GM18868 (cell line): ENCODE measurements around the gene CHD3.
A peak's percentile ranks its signal among the peaks of the same experiment; 100 is the strongest.
"Not testable (repeated sequence)": the region's sequence is repeated elsewhere in the genome, so short reads cannot be mapped to it uniquely, and the experiment has no call there.

Experiments
- ATAC-seq: cut with Tn5 transposase; IDR thresholded peaks from one replicate; pipeline ENCODE4 v1.9.1; 2021; ENCODE audit warnings: mild to moderate bottlenecking, moderate library complexity; ENCODE audit not compliant: unreplicated experiment

CHD3 gene

DNA sequence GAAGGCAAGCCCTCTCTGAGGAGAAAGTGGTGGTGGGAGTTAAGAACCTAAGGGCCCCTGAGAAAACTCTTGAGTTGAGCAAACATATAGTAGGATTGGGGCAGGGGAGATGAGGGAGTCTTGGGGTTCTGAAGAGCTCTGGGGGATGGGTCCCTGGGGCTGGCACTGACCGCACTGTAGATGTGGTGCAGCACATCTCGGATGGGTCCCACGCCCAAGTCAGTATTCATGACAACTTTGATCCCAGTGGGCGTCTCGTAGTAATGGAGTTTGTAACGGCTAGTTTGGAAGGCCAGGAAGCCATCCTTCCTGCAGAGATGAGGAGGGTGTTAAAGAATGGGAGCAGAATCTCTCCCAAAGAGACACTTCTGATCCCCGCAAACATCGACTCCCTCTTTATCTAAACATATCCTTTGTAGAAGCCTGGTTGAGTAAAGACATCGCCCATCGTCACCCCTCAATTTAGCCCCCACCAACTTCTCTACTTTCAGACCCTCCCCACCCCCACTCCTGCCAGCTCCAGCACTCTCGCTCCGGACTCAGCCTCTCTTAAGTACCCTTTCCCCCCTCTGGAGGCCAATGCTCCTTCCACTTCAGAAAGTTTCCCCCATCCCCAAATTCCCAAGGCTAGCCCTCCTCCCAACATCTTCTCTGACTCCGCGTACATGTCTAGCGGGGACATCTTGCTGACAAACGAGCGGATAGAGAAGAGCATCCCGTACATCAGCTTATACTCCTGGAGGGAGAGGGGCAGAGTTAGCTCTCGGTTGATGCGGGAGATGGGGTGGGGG, 42.4 kb downstream of the CHD3 start:
- no peak for ATAC-seq

DNA sequence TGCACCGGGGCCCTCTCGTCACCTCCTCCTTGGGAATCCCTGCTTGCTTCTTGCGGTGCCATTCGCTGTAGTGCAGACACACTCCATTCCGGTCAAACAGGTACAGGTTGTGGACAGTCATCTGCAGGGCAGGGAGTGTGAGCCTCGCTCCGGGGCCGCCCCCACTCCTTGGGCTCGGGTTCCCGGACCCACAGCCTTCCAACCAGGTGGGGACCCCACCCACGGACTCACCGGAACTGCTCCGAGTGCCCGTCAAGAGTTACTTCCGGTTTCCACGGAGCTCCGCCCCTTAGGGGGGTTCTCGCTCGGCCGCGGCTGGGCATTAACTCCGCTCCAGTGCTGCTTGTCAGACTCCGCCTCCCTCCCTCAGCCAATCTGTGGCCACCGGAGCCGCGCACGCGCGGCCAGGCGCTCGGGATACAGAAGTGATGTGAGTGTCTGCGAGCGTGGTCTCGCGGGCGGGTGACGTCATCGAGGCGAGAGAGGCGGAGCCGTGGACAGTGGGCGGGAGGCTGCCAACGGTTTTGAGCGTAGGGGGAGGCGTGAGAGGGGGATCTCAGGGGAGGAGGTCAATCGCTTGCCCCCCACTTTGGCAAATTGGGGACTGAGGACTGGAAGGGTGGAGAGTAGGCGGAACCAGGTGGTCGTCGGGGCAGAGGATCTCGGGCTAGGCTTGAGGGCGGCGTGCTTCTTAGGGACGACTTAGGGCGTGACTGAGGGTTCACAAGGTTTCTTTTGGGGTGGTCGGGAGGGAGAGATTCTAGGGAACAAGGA, 43.3 kb downstream of the CHD3 start, which contains the start of the genes CNTROB and TRAPPC1:
Gene CNTROB (plus strand): TSS at position 498 of the 774 bp plus-strand sequence. CDS start 874 bp downstream, outside the sequence.
Gene TRAPPC1 (minus strand): TSS at position 238 of the 774 bp plus-strand sequence. CDS start 117 bp downstream, at position 121.
- ATAC-seq, result peak; percentile 94

DNA sequence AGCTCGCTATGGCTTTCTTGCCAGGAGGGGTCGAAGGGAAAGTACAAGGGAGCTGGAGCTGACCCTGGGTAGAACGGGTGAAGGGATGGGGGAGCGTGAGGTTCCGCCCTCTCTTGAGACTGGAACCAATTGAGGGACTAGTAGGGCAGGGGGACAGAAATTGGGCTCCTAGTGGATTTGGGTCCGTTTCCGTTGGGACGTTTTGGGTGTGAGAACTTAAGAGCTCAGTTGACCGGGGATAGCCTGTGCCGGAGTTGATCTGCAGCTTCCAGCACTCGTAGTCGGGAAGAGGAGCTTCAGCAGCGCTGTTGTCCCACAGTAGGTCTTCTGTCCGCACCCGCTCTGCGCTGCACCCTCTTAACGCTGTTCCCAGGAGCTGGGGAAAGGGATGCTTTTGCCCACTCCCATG, 43.9 kb downstream of the CHD3 start:
- ATAC-seq, result peak; percentile 14

DNA sequence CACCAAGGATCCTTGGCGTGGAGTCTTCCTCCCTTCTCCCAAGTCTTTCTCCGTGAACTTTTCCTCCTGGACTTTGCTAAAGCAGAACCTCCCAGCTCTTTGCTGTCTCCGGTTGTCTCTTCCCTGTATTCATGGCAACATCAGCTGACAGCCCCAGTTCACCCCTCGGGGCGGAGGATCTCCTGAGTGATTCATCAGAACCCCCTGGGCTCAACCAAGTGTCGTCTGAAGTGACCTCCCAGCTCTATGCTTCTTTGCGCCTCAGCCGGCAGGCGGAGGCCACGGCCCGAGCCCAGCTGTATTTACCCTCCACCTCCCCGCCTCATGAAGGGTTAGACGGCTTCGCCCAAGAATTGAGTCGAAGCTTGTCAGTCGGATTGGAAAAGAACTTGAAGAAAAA, 44.4 kb downstream of the CHD3 start:
- ATAC-seq, result no peak

DNA sequence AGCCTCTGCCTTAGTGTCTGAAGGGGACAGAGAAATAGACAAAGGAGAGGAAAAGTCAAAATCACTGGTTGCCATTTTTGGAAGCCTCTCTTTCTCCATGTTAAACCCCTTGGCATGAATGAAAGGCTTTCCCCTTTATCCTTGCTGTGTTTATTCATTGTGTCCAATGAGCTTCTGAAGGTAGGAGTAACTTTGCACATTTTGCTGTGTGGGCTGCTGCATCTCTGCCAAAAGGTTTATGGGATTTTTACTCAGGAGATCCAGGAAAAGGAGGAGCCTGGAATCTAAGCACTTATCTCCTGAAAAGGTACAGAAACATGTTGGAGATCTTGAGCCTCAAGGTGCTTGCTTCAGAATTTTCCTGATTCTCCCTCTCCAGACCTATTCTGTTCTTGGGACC, 47.3 kb downstream of the CHD3 start:
- ATAC-seq, result no peak

DNA sequence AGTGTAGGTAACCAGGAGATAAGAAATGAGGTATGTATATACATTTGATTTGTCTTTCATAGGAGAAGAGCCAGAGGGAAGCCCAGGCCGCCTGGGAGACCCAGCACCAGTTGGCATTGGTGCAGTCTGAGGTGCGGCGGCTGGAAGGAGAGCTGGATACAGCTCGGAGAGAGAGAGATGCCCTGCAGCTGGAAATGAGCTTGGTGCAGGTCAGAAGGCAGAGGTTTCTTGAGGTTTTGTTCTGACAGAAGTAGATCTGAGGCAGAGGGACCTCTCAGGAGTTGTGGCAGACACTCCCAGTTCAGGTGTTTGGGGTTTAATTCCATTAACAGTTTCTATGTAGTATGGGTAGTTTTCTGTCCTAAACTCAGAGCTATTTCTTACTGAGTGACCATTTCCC, 51.4 kb downstream of the CHD3 start:
- ATAC-seq, result no peak

DNA sequence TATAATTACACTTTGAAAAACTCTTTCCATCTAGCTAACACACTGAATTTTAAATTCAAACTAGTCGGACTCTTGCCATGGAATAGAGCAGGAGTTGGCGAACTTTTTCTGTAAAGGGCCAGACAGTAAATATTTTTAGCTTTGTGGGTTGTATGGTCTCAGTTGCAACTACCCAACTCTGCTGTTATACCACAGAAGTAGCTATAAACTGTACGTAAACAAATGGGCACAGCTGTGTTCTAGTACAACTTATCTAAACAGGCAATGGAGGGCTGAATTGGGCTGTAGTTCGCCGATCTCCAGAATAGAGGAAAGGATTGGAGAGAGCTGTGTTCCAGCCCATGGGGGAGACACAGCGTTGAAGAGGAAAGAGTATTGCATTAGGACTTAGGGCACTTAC, 52.2 kb downstream of the CHD3 start:
- ATAC-seq, result no peak

DNA sequence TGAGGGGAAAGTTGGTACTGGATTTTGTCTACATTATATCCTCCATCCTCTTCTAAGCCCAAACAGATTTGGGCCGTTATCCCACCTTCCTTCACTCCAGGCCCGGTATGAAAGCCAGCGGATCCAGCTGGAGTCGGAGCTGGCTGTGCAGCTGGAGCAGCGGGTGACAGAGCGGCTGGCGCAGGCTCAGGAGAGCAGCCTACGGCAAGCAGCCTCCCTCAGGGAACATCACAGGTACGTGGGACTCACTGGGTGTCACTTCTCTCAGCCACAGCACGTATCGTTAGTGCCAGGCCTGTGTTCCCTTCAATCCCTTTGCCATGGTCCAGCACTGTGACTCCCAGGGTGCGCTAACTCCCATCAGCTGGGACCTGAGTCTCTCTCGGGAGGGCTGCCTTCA, 54.7 kb downstream of the CHD3 start:
- ATAC-seq, result no peak

DNA sequence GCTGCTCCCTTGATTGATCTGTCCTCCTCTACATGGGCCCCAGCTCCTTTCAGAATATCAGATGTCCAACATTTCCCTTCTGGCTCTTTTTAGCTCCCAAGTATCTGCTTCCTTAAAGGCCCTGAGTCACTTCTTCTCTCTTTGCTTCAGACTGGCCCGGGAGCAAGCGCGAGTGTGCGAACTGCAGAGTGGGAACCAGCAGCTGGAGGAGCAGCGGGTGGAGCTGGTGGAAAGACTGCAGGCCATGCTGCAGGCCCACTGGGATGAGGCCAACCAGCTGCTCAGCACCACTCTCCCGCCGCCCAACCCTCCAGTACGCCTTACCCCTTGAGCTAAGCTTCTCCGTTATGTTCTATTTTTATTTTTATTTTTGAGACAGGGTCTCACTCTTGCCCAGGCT, 55.7 kb downstream of the CHD3 start:
- no peak for ATAC-seq

DNA sequence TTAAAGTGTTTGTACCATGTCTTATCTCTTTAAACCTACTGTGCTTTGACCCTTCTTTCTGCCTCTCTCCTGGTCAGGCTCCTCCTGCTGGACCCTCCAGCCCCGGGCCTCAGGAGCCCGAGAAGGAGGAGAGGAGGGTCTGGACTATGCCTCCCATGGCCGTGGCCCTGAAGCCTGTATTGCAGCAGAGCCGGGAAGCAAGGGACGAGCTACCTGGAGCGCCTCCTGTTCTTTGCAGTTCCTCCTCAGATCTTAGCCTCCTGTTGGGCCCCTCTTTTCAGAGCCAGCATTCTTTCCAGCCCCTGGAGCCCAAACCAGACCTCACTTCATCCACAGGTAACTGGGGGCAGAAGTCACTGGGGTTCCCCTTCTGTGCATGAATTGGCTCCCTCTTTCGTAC, 57.1 kb downstream of the CHD3 start:
- ATAC-seq, result no peak

DNA sequence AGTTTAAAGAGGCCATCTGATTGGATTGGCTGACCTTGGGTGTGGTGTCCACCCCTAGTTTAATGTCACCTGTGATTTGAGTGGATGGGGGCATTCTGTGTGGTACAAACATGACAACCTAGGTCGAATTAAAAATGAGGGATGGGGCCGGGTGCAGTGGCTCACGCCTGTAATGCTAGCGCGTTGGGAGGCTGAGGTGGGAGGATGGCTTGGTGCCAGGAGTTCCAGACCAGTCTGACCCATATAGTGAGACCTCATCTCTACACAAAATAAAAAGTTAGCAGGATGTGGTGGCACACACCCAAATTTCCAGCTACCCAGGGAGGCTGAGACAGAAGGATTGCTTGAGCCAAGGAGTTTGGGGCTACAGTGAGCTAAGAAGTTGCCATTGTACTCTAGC, 57.9 kb downstream of the CHD3 start:
- ATAC-seq, result no peak

DNA sequence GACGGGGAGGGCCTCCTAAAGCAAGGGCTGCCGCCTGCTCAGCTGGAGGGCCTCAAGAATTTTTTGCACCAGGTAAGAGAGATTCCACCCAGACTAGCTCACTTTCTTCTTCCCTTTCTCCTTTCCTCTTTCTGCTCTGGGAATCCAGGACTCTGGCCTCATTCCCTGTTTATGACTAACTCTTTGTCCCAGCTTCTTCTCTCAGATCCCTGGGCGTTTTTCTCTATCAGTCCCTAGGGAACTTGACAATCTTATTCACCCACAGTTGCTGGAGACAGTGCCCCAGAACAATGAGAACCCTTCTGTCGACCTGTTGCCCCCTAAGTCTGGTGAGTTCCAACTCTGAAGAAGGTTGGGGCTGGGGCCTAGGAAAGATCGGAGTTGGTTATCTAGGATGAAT, 59.1 kb downstream of the CHD3 start:
- no peak for ATAC-seq

DNA sequence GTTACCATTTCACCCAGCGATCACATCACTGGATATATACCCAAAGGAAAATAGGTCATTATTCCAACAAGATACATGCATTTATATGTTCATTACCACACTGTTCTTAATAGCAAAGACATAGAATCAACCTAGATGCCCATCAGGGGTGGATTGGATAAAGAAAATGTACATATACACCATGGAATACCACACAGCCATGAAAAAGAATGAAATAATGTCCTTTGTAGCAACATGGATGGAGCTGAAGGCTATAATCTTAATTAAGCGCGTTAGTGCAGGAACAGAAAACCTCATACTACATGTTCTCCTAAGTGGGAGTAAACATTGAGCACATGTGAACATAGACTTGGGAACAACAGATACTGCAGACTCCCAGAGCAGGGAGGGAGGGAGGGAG, 62.0 kb downstream of the CHD3 start:
- no peak for ATAC-seq

DNA sequence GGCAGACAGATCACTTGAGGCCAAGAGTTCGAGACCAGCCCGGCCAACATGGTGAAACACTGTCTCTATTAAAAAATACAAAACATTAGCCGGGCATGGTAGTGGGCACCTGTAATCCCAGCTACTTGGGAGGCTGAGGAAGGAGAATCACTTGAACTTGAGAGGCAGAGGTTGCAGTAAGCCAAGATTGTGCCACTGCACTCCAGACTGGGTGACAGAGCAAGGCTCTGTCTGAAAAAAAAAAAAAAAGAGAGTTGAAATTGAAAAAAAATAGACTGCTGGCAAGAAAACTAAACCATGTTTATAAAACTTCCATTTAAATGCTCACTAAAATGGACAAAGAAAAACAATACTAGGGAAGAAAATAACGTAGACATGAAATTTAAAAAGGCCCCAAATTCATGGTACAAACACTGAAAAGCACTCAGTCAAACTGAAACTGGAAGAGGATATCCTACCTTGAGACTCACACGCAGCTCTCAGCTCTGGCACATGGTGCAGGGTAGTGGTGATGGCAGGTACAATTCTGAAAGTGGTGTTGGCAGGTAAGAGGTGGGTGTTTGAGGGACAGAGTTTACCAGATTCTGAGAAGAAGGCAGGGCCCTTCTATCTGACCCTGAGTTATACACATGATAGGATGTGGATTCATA, 62.7 kb downstream of the CHD3 start:
- peak; percentile 74 for ATAC-seq

DNA sequence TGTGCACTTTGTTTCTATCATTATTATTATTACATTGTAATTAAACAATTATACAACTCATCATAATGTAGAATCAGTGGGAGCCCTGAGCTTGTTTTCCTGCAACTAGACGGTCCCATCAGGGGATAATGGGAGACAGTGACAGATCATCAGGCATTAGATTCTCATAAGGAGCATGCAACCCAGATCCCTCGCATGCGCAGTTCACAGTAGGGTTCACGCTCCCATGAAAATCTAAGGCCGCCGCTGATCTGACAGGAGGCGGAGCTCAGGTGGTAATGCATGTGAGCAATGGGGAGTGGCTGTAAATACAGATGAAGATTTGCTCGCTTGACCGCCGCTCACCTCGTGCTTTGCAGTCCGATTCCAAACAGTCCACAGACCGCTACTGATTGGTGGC, 64.7 kb downstream of the CHD3 start:
- ATAC-seq, result not testable (repeated sequence)

DNA sequence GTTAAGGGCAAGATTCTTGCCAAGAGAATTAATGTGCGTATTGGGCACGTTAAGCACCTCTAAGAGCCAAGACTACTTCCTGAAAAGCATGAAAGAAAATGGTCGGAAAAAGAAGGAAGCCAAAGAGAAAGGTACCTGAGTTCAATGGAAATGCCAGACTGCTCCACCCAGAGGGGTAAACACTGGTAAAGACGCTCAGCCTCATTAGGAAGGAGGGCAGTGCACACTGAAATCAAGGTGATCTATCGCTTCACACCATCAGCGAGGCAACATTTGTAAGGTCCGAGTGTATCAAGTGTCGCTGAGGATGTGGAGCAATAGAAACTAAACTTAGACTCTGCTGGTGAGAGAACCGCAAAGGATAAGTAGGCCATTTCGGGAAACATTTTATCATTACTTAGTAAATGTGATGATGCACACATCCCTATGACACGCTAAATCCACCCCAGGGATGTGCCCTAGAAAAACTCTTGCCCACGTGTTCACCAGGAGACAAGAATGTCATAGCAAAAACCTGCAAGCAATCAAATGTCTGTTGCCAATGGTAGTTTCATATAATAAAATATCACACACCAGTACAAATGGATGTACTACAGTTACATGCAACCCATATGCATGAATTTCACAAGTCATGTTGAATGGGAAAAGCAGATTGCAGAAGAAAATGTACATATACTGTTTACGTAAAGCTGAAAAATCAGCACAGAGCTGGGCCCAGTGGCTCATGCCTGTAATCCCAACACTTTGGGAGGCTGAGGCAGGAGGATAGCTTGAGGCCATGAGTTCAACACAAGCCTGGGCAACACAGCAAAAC, 67.0 kb downstream of the CHD3 start:
- no peak for ATAC-seq

DNA sequence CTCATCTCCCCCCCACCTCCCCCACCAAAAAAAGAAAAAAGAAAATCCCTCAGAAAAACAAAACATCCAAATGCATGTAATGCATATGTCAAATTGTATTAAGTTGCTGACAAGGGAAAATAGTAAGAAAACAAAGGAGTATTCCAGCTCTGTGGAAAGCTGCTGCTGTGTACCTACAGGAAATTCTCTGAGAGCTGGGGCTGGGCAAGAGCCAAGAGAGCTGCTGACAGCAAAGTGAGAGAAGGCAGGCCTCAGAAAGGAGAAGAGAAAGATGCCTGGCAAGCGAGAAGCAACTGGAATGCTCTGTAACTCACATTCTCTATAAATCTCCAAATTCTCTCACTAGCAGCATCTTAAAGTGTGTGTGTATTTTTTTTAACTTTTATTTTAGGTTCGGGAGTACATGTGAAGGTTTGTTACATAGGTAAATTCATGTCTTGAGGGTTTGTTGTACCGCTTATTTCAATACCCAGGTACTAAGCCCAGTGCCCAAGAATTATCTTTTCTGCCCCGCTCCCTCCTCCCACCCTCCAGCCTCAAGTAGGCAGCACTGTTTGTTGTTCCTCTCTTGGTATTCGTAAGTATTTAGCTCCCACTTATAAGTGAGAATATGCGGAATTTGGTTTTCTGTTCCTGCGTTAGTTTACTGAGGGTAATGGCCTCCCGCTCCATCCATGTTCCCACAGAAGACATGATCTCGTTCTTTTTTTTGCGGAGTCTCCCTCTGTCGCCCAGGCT, 67.8 kb downstream of the CHD3 start:
- no peak for ATAC-seq

DNA sequence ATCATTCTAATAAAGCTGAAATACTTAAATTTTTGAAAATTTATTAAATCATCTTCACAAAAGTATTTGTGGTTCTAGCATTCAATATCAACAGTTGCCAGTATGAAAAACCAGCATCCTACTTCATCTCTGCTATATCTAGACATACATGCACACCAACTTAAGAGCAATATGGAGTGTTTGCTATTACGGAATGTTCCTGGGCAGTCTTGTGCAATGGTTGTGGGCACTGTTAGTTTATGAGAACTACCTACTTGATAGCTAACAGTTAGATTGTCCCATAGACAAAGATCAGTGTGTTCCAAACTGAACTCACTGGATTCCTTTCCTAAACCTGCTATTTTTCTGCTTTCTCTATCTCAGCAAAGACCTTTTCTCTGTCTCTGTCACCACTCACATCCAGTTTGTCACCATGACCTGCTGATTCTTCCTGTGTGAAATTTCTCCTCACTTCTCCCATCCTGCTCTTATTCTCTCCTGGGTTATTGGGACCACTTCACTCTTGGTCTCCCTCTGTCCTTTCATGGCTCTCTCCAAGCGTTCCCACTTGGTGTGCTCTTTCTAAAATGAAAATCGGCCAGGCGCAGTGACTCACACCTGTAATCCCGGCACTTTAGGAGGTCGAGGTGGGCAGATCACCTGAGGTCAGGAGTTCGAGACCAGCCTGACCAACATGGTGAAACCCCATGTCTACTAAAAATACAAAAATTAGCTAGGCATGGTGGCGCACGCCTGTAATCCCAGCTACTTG, 71.1 kb downstream of the CHD3 start:
- no peak for ATAC-seq

DNA sequence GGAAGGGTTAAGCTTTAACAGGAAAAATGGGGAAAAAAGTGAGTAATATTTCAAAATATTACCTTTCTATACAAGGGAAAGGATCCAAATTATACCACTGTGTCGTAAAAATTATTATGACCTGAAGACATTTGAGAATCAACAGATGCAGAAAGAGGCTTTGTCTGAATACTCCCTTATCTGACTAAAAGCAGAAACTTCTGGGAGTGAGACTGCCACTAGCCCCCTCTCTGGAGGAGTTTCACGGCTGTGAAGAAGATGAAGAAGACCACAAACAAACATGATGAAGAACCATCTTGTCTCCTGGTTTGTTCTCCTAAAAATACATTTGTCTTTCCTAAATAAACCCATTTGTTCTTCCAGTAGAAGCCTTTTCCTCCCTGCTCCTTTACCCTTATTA, 72.8 kb downstream of the CHD3 start:
- ATAC-seq, result no peak
